Limb (tissue), 2 donors: Measurements from ENCODE around the gene MMP14.
A peak's percentile ranks its signal among the peaks of the same experiment; 100 is the strongest.

ENCODE experiments used
- DNase-seq, 2 donors: peaks; one replicate each; pipeline ENCODE4 v3.0.0-alpha.2; 2016; ENCODE audit errors: extremely low spot score in 2 of 2

Gene MMP14

DNA sequence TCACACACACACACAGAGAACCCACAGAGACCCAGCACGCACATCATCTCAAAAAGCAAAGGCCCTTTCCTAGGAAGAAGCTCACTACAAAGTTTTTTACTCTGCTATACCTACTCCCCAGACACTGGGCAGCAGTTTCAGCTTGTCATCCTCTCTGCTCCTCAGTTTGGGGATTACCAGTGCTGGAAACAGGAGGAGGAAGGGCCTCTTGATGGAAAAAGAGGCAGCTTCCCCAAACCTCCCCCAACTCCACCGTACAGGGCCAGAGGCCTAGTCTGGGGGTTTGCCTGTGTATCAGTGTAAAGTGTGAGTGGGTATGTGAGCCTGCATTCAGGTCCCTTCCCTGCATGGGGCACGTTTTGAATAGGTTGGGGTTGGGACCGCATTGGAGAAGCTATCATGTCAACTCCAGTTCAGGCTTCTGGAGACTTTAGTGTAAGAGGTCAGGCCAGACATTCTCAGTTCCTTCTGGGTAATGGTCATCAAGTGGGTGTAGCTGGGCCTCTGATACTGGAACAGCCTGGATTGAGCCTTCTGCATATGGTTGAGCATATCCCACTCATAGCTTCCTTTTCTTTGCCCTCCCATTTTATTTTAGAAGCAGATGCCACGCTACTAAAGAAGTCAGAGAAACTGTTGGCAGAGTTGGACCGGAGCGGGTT, 47.8 kb downstream of the MMP14 start:
- no peak for DNase-seq

DNA sequence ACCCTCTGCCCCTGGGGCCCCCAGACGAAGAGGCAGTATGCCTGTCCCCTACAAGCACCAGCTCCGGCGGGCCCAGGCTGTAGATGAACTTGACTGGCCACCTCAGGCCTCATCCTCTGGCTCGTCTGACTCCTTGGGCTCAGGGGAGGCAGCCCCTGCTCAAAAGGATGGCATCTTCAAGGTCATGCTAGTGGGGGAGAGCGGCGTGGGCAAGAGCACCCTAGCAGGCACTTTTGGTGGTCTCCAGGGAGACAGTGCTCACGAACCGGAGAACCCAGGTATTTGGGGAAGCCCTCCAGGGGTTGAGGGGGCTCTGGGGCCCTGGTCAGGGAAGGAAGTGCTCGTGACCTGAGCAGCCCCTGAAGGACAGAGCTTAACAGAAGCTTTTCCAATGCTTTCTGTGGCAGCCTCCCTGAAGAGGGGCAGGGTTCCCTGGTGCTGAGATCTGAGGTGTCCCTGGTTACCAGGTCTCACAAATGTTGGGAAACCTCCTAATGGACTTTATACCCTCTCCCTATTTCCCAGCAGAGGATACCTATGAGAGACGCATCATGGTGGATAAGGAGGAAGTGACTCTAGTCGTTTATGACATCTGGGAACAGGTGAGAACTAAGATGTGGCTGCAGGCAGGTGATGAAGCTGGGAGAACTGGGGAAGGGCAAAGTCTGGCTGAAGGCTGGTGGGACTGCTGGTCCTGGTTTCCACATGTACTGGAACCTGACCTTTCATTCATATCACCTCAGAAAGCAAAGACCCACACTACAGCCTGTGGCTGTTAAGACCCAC, 48.5 kb downstream of the MMP14 start:
- no peak for DNase-seq

DNA sequence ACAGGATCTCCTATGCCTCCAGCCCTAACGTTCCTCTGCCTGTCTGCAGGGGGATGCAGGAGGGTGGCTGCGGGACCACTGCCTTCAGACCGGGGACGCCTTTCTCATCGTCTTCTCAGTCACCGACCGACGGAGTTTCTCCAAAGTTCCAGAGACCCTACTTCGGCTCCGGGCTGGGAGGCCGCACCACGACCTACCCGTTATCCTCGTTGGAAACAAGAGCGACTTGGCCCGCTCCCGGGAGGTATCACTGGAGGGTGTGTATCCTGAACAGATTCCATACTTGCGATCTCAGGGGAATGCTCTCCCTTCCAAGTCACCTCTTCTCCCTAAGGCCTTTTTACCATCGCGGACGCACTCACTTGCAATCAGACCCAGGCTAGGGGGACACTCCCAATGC, 49.6 kb downstream of the MMP14 start:
- no peak for DNase-seq

DNA sequence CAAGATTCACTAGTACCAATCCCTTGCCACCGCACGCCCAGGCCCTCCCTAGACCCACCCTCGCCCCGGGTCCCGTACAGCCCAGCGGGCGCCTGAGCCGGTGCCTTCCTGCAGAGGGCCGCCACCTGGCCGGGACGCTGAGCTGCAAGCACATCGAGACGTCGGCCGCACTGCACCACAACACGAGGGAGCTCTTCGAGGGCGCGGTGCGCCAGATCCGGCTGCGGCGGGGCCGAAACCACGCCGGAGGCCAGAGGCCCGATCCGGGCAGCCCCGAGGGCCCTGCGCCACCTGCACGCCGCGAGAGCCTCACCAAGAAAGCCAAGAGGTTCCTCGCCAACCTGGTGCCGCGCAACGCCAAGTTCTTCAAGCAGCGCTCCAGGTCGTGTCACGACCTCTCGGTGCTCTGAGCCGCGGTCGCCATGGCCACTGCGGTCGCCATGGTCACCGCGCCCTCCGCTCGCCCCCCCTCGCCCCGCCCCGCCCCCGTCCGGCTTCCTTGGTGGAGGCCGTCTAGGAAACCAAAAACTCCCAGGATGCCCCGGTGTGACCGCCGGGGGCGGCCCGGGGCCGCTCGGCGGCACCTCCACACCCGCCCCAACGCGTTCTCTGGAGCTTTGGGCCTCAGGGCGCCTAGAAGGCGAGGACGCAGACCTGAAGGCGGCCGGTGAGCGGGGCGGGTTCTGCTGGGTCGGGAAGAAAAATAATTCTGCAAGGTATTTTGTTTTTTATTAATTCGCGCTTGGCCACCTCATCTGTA, 50.3 kb downstream of the MMP14 start:
- DNase-seq = peak; percentile 49 to 87

DNA sequence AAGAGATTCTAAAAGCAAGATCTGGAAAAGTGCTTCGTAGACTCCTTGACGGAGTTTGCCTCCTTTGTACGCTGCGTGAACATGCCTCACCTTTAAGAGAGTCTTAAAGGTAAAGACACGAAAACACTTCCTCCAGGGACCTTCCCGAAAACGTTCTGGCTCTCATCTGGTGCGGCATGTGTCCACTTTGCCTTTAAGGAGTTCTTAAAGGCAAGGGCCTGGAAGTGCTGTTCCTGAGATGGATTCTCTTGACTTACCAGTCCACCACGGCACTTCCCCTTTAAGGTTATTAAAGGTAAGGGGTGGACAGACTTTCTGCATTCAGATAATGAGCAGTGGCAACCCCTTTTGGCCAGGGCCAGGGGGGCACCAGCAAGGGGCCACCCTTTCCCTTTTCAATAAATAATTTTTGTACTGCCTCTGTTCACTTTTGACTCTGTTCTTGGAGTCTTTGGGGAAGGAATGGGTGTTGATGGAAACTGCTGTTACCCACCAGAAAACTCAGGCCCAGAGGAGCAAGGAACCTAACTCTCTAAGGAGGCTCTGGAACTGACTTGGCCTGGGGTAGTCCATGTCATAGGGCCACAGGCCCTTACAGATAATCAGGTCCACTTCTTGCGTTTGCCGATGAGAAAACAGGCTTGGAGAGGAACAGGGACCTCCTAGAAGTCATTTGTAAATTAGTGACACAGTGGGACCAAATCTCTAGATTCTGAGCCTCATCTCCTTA, 51.0 kb downstream of the MMP14 start:
- DNase-seq = peak; percentile 76 to 85

DNA sequence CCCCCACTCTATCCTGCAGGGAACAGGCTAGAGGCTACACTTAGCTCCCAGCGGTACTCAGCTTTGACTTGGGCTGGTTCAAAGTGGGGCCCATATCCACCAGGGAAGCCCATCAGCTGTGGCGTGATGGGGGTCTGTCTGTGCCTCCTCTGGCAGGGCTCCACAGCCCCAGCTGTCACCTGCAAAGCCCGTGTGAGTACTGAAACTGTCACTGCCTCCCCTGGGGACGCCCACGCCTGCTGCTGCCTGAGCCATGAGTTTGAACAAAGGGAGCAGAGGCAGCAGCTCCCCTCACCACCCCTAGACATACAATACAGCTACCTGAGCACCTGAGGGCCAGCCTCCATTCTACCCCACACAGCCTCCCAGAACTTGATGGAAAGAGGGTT, 51.6 kb downstream of the MMP14 start:
- peak in 1 of 2 donors; percentile 56 for DNase-seq

DNA sequence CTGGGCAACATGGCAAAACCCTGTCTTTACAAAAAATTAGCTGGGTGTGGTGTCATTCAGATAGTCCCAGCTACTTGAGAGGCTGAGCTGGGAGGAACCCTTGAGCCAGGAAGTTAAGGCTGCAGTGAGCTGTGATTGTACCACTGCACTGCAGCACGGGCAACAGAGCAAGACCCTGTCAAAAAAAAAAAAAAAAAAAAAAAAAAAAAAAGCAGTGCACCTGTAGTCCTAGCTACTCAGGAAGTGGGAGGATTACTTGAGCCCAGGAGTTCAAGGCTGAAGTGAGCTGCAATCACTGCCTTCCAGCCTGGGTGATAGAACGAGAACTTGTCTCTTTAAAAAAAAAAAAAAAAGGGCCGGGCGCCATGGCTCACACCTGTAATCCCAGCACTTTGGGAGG, 52.3 kb downstream of the MMP14 start:
- DNase-seq = no peak

DNA sequence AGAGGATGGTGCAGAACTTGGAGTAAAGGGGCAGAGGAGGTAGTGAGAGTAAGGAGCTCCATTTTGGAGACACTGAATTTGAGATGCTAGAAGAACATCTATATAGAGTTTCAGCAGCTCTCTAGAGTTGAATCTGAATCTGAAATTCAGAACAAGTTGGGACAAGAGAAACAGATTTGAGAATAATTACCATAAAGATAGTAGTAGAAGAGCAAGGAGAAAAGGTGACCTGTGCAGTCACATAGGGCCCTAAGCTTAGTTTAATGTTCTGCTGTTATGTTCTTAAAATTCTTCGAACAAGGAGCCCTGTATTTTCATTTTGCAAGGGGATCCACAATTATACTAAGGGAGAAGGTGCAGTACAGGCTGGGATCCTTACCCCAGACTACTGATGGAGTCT, 54.0 kb downstream of the MMP14 start:
- no peak for DNase-seq

DNA sequence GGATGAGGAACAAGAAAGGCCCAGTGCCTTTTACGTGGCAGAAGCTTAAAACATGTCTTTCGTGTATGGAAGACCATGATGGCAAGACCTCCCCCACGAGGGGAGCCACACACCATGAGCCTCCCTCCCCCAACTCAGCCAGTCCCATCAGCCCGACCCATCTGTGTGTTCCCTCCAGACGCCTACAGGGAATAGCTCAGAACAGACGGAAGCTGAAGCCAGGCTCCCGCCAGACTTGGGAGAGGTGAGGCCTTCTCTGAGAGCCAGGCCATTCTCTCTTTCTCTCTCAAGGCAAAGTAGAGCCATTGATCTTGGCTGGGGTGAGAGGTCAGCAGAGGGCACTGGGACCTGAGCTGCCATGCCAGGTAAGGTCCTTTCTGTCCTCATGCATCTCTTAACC, 56.1 kb downstream of the MMP14 start:
- DNase-seq = no peak

DNA sequence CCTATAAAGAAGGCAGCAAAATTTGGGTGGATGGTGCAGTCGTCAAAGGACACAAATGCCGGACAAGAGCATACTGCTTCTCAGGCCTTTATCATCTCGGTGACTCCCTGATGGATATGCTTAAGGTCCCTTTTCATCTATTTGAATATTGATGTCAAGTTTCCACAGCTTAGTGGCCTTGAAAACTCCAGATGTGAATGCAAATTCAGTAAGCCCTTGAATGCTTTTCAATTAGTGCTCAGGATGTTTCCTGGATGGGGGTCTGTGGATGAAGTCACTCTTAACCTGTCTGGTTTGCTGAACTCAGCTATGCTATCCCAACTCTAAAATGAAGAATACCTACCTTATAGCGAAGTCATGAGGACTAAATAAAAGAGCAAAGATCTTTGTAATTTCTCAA, 57.3 kb downstream of the MMP14 start:
- DNase-seq = no peak

DNA sequence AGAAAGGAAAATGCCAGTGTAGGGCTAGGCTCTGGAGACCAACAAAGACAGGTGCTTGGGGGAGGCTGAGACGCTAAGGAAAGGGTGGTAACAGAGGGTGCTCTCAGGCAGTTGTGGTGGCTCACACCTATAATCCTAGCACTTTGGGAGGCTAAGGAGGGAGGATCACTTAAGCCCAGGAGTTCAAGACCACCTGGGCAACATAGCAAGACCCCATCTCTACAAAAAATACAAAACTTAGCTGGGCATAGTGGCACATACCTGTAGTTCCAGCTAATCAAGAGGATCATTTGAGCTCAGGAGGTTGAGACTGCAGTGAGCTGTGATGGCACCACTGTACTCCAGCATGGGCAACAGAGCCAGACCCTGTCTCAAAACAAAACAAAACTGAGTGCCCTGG, 59.0 kb downstream of the MMP14 start:
- DNase-seq = no peak

DNA sequence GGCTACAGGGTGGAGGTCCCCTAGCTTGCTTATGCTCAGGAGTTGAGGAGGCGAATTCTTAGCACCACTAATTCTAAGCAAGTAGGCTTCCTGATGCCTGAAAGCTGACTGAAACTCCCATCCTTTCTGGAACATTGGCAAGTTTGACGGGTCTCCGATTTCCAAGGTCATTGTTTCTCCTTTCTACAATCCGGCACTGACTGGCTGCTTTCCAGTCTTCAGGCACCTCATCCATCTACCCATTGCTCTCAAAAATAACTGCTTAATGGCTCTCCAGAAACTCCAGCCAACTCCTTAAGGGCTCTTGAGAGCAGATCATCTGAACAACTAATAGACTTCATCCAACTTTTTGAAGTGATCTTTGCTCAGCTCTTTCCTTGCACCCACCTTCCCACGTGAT, 60.0 kb downstream of the MMP14 start:
- DNase-seq = no peak

DNA sequence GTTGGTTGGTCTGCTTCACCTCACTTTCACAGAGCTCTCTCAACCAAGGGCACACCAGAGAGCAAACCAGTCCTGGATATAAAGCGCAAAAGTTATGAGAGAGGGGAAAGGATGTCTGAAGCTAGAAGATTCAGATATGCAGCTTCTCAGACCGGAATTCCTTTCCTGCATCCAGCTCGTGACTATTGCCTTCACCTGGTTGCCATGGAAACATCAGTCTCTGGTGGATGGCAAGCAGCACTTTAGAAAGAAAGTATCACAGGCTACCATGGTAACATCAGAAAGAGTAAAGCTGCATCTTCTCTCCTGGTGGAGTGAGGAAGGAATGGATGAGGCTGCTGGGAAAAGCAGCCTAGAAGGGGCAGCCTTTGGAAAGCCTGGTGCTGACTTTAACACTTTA, 60.4 kb downstream of the MMP14 start:
- no peak for DNase-seq

DNA sequence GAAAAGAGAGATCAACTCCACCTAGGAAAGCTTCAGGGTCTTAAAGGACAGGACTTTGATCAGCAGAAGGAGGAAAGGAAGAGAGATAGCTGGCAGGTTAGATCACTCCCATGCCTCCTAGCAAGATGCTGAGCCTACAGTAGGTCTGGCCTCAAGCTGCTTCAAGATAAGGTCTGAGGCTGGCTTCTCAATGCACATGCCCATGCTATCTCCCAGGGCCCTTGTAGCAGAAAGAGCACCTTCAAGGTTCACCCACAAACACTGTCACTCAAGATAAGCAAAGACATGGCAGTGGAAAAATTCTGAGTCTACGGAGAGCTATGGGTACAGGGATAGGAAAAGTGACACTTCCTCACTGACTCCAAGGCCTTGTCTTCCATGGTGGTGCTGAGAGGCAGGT, 61.0 kb downstream of the MMP14 start:
- DNase-seq = no peak
